ENCODE results near the gene ANKRD44. TPM values are rescaled to one million over a fixed set of nuclear protein-coding genes. Genes with fewer than 3 reads are reported as not detected.
"Not testable (repeated sequence)": the region's sequence is repeated elsewhere in the genome, so short reads cannot be mapped to it uniquely, and the experiment has no call there.

ANKRD44 gene
- 6.9 TPM for total RNA-seq
- long read RNA-seq, full-length matches to known transcripts: 3 of 6 reads
- long read RNA-seq, partial matches to known transcripts: 3 of 6 reads
- long read RNA-seq, other reads (novel, unspliced or antisense): 0 of 6 reads

DNA sequence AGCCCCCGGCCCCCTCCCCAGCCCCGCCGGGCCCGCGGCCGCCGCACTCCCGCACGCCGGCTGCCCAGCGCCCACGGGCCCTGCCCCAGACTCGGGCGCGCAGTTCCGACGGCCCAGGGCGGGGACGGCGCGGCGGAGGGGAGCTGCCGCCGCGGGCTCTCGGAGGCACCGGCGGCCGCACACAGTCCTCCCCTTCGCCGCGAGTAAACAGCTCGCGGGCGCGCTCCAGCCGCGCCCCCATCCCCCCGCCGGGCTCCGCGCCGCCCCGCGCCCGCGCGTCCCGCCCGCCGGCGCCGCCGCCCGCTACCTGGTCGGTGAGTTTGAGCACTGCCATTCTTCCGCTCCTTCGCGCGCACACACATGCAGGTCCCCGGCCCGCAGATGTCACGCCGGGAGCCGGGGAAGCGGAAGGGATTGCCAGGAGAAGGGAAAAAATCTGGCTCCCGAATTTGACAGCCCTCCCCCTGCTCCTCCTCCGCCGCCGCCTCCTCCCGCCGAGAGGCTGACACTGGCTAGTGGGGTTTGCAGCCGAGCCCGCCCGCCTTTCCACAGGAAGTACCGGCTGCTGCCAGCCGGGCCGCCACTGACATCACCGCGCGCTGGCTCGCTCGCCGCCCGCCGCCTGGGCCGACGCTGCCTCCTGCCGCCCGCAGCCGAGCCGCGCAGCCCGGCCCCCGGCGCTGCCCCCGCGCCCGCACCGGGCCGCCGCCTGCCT, at the start of gene ANKRD44:
TSS of gene ANKRD44 (minus strand) at position 510 of the 715 bp plus-strand sequence. CDS start at position 334, 176 bp downstream.
- DNase-seq: peak; percentile 96
- intact Hi-C loops (cut with micrococcal nuclease): loop anchor here (10.0 kb wide), 1 partner anchor 176 kb away; no protein-coding TSS in a partner anchor
- ATAC-seq: peak; percentile 98

DNA sequence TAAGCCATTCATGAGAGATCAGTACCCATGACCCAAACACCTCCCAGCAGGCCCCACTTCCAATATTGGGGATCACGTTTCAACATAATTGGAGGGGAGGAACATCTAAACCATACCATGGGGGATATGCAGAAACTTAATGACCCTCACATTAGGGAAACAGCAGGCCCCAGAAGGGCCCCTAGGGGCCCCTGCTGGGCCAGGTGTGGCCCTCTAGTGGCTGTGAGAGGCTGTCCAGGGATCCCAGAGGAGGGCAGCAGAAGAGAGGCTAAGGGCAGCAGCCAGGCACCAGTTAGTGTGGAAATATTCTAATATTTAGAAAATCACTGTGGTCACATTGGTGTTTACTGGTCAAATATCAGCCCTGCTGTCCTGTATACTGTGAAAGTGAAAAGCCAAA, 49.3 kb upstream of the ANKRD44 start:
- ATAC-seq: no peak
- DNase-seq: no peak

DNA sequence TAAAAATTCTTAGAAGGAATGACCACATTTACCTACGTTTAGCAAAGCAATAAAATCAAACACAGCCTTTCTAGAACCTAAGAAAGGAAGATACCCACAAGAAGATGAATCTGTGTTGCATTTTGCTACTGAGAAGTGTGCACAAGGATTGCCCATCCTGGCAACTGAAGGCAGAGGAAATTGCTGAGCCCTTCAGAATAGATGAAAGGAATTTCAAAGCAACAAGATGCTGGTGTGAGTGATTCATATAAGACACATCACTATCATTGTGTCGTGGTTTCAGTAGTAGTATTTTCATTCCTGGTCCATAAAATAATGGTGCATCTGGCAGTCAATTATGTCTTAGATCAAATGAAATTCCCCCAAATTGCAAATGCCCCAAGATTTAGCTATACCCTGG, 48.4 kb upstream of the ANKRD44 start:
- DNase-seq (no peak), ATAC-seq (no peak)
- intact Hi-C loops (cut with micrococcal nuclease): no loop called here

More for the DNA sequence above, 49.3 kb upstream of the ANKRD44 start:
- intact Hi-C loops (cut with micrococcal nuclease): no loop called here

DNA sequence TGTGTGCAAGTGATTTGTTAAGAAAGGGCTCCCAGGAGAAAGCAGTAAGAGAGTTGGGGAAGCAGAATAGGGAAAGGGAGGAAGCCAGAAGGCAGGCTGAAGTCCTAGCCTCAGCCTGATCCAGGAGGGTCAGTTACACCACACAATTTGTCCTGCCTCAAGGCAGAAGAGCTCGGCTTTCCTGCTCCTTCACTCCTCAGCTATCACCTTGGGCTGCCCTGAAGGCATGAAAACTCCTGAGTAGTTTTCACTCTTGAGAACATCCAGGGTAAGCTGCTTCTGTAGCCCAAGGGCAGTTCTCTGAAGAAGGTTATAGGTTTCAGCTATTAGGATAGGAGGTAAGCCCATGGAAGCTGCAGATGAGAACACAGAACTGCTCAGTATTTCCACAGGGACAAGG, 47.4 kb upstream of the ANKRD44 start:
- intact Hi-C loops (cut with micrococcal nuclease): no loop called here
- no peak for DNase-seq
- no peak for ATAC-seq

DNA sequence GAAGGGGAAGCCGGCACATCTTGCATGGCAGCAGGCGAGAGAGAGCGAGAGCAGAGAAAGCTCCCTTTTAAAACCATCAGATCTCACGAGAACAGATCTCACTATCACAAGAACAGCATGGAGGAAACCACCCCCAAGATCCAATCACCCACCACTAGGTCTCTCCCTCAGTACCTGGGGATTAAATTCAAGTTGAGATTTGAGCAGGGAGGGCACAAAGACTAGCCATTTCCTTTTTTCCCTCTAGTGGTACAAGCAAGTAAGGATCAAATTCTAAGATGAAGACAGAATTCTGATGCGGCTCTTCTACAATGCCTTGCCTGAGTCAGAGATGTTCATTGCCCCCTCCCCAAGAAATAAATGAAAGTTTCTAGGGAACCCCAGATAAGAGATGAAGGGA, 45.6 kb upstream of the ANKRD44 start:
- ATAC-seq: no peak
- no peak for DNase-seq
- intact Hi-C loops (cut with micrococcal nuclease): no loop called here

DNA sequence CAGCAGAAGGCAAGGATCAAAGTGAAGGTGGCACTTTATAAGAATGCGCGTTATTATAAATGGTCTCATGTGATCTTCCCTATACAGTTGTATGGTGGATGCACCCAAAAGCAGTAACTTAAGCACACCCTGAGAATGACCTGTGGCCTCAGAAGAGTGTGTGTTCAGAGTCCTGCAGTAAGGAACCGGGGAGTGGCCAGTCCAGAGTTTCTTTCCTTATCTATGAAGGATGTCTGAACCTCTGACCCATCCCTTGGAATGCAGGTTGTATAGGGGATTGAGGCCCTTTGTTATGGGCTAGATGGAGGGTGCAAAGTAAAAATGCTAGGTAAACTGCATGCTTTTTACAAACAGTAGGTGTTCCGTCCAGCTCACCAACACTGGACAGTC, 43.6 kb upstream of the ANKRD44 start:
- intact Hi-C loops (cut with micrococcal nuclease): no loop called here
- ATAC-seq (no peak), DNase-seq (no peak)

DNA sequence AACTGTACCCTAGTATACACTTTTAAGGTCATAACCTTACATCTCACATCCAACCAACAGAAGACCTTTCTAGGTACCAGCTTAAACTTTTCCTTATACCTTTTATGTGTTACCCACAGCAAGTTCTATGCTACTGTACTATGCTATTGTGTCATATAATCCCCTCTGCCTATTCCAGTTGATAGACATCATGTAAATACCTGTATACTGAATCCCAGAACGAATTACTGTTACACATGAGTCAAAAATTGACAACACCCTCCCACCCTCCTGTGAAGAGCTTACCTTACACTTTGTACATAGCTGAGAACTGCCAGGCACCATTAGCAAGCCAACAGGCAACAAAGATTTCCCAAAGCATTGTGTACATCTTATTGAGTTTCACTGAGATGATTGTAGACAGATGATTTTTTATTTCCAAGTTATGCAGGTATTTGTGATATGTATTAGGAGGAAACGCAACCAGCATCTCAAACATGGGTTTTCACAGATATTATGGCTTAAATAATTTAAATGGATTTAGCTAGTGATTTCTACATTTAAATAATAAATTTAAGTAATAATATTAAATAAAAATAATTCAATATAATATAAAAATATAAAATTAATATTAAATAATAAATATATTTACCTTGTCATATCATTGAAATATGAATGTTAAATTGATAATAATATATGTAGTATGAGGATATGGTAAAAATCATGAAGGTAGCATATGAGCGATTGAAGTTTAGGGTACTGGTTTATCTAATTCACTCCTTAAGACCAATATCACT, 43.0 kb upstream of the ANKRD44 start:
- intact Hi-C loops (cut with micrococcal nuclease): no loop called here
- DNase-seq (no peak), ATAC-seq (no peak)

DNA sequence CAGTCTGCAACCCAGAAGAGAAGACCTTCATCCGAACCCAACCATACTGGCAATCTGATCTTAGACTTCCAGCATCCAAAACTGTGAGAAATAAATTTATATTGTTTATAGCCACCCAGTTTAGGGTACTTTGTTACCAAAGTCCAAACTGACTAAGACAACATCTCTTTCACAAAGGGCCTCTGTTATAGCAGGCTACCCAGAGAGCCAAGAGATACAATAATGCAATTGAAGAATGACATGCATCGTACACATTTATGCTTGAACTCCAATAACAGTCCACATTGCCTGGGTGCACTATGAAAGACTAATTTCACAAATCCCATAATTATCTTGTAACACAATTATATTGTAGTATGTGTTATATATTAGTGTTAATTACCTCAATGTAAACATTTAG, 39.1 kb upstream of the ANKRD44 start:
- intact Hi-C loops (cut with micrococcal nuclease): no loop called here
- no peak for ATAC-seq
- DNase-seq: no peak

DNA sequence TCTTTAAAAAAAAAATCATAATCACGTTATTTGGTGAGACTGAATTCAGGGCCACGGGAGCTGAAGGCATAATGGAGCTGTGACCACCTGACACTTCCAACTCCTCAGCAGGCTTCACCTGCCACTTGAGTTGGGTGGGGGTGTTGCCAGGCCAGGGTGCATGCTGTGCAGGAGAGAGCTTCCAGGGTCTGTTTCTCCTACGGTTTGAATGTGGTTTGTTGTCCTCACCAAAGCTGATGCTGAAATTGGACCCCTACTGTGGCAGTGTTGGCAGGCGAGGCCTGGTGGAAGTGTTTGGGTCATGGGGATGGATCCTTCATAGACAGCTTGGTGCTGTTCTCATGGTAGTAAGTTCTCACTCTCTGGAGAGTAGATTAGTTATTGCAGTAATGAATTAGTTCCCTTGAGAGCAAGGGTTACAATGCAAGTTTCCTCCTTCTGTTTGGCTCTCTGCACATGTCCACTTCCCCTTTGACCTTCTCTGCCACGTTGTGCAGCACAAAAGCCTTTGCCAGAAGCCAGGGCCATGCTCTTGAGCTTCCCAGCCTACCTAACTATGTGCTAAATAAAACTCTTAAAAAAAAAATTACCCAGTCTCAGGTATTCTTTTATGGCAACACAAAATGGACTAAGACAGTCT, 38.3 kb upstream of the ANKRD44 start:
- no peak for DNase-seq
- intact Hi-C loops (cut with micrococcal nuclease): no loop called here
- no peak for ATAC-seq

DNA sequence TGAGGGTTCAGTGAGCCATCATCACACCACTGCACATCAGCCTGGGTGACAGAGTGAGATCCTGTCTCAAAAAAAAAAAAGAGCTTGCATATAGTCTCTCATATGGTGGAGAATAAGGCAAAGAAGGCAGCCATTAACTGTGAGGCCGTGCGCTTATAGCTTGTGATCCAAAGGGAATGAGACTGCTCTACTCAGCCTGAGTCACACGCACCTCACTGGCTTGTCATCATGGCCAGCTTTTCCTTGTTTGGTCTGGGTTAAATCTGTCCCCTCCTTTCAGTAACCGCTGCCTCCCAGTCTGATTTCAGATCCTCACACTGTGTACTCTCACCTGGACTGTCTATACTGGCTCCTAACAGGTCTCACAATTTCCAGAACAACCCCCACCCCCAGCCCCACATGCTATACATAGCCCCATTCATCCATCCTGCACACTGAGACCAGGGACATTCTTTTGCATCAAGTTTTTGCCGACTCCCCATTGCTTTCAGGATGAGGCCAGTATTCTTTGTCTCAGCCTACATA, 35.3 kb upstream of the ANKRD44 start:
- ATAC-seq (no peak), DNase-seq (no peak)
- intact Hi-C loops (cut with micrococcal nuclease): no loop called here

DNA sequence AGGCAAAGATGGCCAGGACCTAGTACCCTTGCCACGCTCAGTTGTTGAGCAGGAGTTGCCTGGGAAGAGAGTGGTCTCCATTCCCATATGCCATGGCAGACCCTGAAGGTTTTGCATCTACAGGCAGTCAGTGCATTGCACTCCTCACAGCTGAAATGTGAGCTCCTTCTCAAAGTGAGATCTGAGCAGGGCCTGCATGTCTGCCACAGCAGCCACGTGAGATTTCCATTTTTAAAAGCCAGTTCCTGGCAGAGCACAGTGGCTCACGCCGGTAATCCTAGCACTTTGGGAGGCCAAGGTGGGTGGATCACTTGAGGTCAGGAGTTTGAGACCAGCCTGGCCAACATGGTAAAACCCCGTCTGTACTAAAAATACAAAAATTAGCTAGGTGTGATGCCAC, 33.4 kb upstream of the ANKRD44 start:
- ATAC-seq; intact Hi-C loops (cut with micrococcal nuclease); DNase-seq: not testable (repeated sequence)

DNA sequence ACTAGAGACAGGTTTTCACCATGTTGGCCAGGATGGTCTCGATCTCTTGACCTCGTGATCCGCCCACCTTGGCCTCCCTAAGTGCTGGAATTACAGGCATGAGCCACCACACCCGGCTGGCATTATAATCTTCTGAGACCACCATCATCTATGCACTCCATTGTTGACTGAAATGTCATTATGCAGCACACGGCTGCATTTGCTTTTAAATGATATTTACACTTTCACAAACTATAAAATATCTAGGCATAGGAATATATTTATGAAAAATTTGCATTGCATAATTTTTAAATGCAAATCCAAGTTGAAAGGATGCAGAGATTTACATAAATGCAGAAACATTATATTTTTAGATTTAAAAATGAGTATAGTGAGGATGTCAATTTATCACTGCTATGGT, 30.0 kb upstream of the ANKRD44 start:
- ATAC-seq: no peak
- no peak for DNase-seq
- intact Hi-C loops (cut with micrococcal nuclease): no loop called here

DNA sequence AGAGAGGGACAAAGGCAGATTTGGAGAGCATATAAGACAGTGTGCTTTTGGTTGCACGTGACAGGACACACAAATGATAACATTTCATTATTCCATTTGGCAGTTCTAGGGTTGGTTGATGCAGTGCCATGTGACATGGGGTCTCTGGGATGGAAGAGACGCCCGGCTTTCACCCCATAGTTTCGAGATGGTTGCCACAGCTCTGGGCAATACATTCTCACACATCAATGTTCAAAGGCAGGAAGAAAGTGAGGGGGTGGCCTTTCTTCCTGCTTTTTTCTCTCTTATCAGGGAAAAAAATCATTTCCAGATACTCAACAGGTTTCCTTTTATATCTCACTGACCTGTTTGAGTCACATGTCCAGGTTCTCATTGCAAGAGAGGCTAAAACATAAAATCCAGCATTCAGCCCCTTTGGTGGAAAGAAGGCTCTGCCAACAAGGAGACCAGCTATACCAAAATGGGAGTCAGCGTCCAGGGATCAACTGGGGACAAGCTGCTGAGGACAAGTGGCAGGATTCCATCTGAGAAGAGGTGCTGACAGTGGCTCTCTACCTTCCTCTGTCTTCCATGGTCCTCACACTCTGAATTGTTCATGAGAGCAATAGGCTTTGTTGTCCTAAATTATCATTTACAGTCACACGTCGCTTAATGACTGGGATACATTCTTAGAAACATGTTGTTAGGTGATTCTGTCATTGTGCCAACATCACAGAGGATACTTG, 29.1 kb upstream of the ANKRD44 start:
- intact Hi-C loops (cut with micrococcal nuclease): no loop called here
- ATAC-seq (peak; percentile 82), DNase-seq (no peak)

DNA sequence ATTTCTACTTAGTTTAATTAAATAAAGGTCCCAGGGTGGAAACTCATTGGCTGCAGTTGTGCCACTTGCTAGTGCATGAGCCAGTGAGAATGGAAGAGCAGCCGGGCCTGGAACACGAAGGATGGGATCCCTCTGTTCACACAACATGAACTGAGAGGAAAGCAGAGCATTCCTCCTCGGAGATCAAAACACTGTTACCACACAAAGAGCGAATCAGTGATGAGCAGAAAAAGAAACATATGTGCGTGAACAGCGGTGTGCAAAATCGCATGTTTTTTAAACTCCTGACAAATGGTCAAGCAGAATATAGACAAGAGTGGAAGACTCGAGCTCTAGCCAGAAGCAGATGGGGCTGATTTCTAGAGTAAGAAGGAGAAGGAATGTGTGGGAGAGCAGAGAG, 28.4 kb upstream of the ANKRD44 start:
- intact Hi-C loops (cut with micrococcal nuclease): no loop called here
- no peak for DNase-seq
- ATAC-seq: no peak

DNA sequence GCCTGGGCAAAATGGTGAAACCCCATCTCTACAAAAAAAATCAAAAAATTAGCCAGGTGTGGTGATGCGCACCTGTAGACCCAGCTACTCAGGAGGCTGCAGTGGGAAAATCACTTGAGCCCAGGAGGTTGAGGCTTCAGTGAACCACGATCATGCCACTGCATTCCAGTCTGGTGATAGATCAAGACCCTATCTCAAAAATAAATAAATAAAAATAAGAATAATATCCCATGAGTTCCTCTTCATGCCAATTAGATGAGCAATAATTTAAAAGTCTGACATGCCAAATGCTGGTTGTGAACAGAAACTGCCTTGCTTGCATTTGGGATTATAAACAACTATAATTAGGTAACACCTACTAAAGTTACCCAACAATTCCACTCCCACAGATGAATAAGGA, 22.1 kb upstream of the ANKRD44 start:
- DNase-seq (no peak), ATAC-seq (no peak)
- intact Hi-C loops (cut with micrococcal nuclease): no loop called here

DNA sequence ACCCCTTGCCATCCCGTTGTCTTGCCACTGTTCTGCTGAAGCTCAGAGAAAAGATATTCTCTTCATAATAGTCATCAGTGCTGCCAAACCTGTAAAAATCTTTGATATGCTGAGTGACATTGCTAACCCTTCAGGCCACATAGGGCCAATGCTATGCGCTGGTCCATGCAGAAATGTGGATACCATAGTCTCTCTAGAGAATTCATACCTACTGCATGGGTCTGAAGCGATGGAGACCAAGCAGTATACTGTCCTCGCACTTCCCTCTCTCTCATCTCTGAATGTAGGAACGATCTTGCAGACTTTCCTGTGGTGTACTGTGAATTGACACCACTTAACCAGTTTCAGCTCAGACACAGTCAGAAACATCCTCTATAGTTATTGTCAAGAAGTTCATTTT, 17.9 kb upstream of the ANKRD44 start:
- ATAC-seq (no peak), DNase-seq (no peak)
- intact Hi-C loops (cut with micrococcal nuclease): no loop called here

DNA sequence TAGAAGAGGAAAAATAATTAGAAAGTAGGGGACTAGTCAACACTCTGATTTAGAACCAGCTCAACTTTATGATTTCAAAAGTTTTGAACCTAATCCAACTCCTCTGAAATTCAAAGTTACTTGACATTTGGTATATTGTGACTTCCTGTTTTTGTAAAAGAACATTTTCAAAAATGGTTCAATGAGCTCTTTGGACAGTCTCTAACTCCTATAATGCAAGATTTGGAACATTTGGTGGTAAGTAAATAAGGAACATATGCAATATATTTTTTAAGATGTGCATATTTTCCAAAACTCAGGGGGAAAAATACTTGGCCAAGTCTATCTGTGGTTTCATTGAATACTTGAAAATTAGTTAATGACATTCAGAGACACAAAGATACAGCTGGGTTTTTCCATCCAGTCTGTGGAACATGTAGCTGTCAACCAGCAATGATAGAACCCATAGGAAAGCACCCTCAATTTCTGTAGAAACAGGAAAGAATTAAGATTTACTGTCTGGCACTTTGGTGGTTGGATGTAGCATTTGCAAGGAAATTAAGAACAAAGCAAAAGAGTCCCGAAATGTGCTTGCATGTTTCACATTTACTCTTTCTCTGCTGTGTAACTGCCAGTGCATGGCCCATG, 17.0 kb upstream of the ANKRD44 start:
- intact Hi-C loops (cut with micrococcal nuclease): no loop called here
- DNase-seq (no peak), ATAC-seq (no peak)

DNA sequence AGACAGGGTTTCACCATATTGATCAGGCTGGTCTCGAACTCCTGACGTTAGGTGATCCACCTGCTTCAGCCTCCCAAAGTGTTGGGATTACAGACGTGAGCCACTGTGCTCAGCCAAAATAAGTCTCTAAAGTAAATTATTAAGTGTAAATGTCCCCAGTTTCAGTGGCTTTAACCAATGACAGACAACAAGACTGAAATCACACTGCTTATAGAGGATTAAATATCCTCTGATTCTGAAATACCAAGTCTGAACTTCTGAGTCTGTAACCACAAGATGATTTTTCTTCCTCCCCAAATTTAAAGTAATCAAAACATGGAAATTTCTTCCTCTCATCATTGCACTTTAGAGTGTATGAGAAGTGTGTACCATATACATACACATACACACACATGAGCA, 16.5 kb upstream of the ANKRD44 start:
- intact Hi-C loops (cut with micrococcal nuclease): no loop called here
- no peak for ATAC-seq

DNA sequence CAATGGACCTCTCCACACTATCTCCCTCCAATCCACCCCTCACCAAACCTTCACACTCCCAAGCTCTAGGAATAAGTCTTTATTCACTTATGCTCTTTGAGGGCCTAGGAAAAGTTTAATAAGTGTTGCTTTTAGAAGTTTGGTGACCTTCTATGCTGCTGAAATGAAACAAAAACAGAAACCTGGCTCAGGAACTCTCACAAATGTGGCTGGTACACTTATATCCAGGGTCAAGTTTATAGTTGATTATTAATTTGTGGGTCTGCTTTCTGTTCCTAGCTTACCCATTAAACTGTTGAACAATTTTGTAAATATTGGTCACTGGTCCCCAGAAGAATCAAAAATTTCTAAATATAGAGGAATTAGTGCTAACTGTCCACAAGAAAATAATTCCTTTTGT, 14.2 kb upstream of the ANKRD44 start:
- DNase-seq: no peak
- no peak for ATAC-seq
- intact Hi-C loops (cut with micrococcal nuclease): no loop called here

More for the DNA sequence above, 16.5 kb upstream of the ANKRD44 start:
- DNase-seq: no peak
